ENCODE results near the gene AACS. TPM values are rescaled to one million over a fixed set of nuclear protein-coding genes. Genes with fewer than 3 reads are reported as not detected.

Gene AACS
- total and polyA plus RNA-seq, 2 of the 4 experiments (the other 2 are of a cell fraction) = 22.0 to 24.9 TPM

DNA sequence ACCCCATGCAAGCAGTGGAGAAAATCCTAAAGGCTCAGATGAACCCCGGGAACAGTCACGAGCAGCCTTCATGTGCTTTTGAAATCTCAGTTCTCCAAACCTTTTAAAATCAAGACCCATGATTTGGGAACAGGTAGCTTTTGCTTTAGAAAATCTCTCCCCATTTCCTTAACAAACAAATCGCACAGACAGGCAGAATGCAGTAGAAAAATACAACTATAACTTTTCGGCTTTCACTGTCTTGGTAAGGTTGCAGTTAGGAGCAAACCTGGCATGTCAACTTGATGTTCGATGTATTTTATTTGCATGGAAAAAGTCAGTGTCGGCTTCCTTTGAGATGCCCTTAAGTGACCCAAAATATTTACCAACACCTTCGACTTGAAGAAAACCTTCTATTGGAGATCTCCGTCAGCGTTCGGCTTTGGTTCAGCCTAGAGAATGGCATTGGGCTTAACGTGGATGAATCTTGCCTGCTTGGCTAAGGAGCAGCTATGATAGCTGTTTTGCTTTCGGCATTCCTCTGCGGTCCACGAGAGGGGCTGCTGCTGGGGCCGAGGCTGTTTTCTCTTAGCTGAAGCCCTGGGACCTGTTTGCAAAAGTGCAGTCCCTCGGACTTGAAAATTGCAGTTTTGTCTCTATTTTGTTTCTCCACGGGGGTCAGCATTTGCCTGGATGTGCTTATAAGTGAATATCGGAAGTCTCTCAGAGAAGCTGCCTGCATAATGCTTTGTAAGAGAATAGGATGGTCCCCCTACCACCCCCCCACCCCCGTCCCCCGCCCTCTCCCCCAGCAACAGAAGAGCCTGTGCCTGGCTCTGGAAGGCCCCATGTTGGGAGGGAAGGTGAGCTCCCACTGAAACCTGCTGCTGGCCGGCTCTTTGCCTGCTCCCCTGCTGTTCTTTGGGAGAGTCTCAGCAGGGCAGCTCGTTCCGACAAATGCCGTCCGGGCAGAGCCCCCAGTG lies 122.8 kb downstream of the AACS start:
- no peak overlapping the region for H4K5ac ChIP-seq (ENCODE audit: low read depth, low read length)
- H2BK5ac ChIP-seq (ENCODE audit: low read depth, low read length, poor library complexity, severe bottlenecking) = no peak overlapping the region
- DNase-seq (no peak), ATAC-seq (ENCODE audit: low read depth) (no peak)
- H4K91ac ChIP-seq (ENCODE audit: insufficient read depth, low read depth, low read length) = no peak overlapping the region
- H3K27me3 ChIP-seq (ENCODE audit: control insufficient read depth, insufficient read depth, low read length) = peaks cover 51% of the 10 kb centered on the region
- no peaks in the 10 kb centered on the region for H3K4me1 ChIP-seq (ENCODE audit: control insufficient read depth, insufficient read depth, low read length)
- no peak overlapping the region for H3K4me2 ChIP-seq (ENCODE audit: low read depth, low read length)
- peak overlapping the region; percentile 21 for H2AFZ ChIP-seq (replicated peaks; ENCODE audit: low read length, poor library complexity)
- H3K27ac ChIP-seq (ENCODE audit: insufficient read depth, low read length) = no peak overlapping the region
- ChIA-PET CTCF (no interaction called here), POLR2A (ENCODE audit: unreplicated experiment) (no interaction called here)
- H2BK15ac ChIP-seq (ENCODE audit: low read depth, low read length) = no peak overlapping the region
- no peak overlapping the region for H3K23ac ChIP-seq (ENCODE audit: low read depth, low read length)
- no peaks in the 10 kb centered on the region for H3K79me1 ChIP-seq (ENCODE audit: low read depth in 1 of 2, low read length in 2 of 2)
- no peak overlapping the region for H2AK5ac ChIP-seq (ENCODE audit: low read depth, low read length)
- BruUV-seq (replicated peaks) = no TSS peak
- H3K9me1 ChIP-seq (ENCODE audit: insufficient read depth, low read length) = no peaks in the 10 kb centered on the region
- dilution Hi-C loops (cut with HindIII; ENCODE audit: low sequenced_read_pairs, unreplicated experiment) = no loop called here
- H3K4ac ChIP-seq (ENCODE audit: low read depth, low read length) = no peak overlapping the region
- H3K14ac ChIP-seq (replicated peaks; ENCODE audit: low read depth, low read length) = no peak overlapping the region
- H3K36me3 ChIP-seq (ENCODE audit: control insufficient read depth, insufficient read depth, low read length) = no peaks in the 10 kb centered on the region
- H2BK120ac ChIP-seq (ENCODE audit: low read depth, low read length) = no peak overlapping the region
- 14% methylated on average over 5 of the region's 25 CpGs; no CpG with 5 or more reads in 1 of the 2 experiments for WGBS, 2 experiments (ENCODE audit: extremely low coverage in 2 of 2, insufficient read length in 1 of 2)
- no peaks in the 10 kb centered on the region for H4K20me1 ChIP-seq (ENCODE audit: insufficient read depth, low read length)
- H2AK9ac ChIP-seq (replicated peaks; ENCODE audit: low read depth, low read length, poor library complexity) = no peak overlapping the region
- no peak overlapping the region for H4K8ac ChIP-seq (ENCODE audit: low read depth in 2 of 2, low read length in 2 of 2)
- H3K4me3 ChIP-seq (ENCODE audit: insufficient read depth, low read depth, low read length) = no peak overlapping the region
- in situ Hi-C loops (cut with MboI; ENCODE audit: low sequenced_read_pairs) = loop anchor here (25.0 kb wide), 1 partner anchor 224 kb away; no protein-coding TSS in a partner anchor
- TF ChIP-seq CEBPB (IDR thresholded peaks at IDR 0.05; ENCODE audit: low read depth, low read length) (no peak), FOS (IDR thresholded peaks at IDR 0.05; ENCODE audit: low read depth, low read length) (no peak), CHD1 (IDR thresholded peaks at IDR 0.05; ENCODE audit: low read depth, low read length) (no peak), MXI1 (IDR thresholded peaks at IDR 0.05; ENCODE audit: borderline replicate concordance, low read depth, low read length) (no peak), POLR2A (IDR thresholded peaks at IDR 0.05; ENCODE audit: low read depth, low read length) (no peak), RAD21 (IDR thresholded peaks at IDR 0.05; ENCODE audit: low read length) (no peak), SMC3 (IDR thresholded peaks at IDR 0.05; ENCODE audit: low read depth, low read length) (no peak), MAFK (IDR thresholded peaks at IDR 0.05; ENCODE audit: low read depth, low read length) (no peak), MAZ (IDR thresholded peaks at IDR 0.05; ENCODE audit: borderline replicate concordance, low read depth, low read length) (no peak)
- TF ChIP-seq, protein P1, sequence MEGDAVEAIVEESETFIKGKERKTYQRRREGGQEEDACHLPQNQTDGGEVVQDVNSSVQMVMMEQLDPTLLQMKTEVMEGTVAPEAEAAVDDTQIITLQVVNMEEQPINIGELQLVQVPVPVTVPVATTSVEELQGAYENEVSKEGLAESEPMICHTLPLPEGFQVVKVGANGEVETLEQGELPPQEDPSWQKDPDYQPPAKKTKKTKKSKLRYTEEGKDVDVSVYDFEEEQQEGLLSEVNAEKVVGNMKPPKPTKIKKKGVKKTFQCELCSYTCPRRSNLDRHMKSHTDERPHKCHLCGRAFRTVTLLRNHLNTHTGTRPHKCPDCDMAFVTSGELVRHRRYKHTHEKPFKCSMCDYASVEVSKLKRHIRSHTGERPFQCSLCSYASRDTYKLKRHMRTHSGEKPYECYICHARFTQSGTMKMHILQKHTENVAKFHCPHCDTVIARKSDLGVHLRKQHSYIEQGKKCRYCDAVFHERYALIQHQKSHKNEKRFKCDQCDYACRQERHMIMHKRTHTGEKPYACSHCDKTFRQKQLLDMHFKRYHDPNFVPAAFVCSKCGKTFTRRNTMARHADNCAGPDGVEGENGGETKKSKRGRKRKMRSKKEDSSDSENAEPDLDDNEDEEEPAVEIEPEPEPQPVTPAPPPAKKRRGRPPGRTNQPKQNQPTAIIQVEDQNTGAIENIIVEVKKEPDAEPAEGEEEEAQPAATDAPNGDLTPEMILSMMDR (conservative IDR thresholded peaks at IDR 0.05; ENCODE audit: low read depth, low read length) = no peak
- TF ChIP-seq, protein P2, sequence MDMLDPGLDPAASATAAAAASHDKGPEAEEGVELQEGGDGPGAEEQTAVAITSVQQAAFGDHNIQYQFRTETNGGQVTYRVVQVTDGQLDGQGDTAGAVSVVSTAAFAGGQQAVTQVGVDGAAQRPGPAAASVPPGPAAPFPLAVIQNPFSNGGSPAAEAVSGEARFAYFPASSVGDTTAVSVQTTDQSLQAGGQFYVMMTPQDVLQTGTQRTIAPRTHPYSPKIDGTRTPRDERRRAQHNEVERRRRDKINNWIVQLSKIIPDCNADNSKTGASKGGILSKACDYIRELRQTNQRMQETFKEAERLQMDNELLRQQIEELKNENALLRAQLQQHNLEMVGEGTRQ (IDR thresholded peaks at IDR 0.05; ENCODE audit: low read depth, low read length) = no peak
- no peak overlapping the region for H2BK20ac ChIP-seq (ENCODE audit: low read depth, low read length)
- intact Hi-C loops (cut with micrococcal nuclease) = loop anchor here (10.0 kb wide), 1 partner anchor 193 kb away; the partner anchor contains the start of gene BRI3BP
- H3K9me3 ChIP-seq (ENCODE audit: control insufficient read depth, insufficient read depth, low read length) = no peaks in the 10 kb centered on the region
- no peak overlapping the region for H3K18ac ChIP-seq (ENCODE audit: low read depth, low read length)
- H3K56ac ChIP-seq (ENCODE audit: extremely low read depth, insufficient read depth, low read length) = no peak overlapping the region
- H3K9ac ChIP-seq (ENCODE audit: low read depth, low read length) = no peak overlapping the region
